GM19239 (cell line): ENCODE measurements around the gene ETFDH.
"Not testable (repeated sequence)": the region's sequence is repeated elsewhere in the genome, so short reads cannot be mapped to it uniquely, and the experiment has no call there.

Experiments
- DNase-seq: peaks from one replicate; pipeline ENCODE4 v3.0.0; 2011; ENCODE audit warnings: low spot score; ENCODE audit not compliant: insufficient read length
- FAIRE-seq: peaks from 2 replicates; lab custom pipeline; 2011; peaks lifted over from hg19 to GRCh38; lab: Jason Lieb, UNC

The ETFDH gene

GRCh38 chr4:158746537-158746936, 74.4 kb downstream of the ETFDH start:
- FAIRE-seq, DNase-seq: not testable (repeated sequence)

GRCh38 chr4:158750379-158750778, 78.3 kb downstream of the ETFDH start:
- no peak for DNase-seq
- no peak for FAIRE-seq

DNA sequence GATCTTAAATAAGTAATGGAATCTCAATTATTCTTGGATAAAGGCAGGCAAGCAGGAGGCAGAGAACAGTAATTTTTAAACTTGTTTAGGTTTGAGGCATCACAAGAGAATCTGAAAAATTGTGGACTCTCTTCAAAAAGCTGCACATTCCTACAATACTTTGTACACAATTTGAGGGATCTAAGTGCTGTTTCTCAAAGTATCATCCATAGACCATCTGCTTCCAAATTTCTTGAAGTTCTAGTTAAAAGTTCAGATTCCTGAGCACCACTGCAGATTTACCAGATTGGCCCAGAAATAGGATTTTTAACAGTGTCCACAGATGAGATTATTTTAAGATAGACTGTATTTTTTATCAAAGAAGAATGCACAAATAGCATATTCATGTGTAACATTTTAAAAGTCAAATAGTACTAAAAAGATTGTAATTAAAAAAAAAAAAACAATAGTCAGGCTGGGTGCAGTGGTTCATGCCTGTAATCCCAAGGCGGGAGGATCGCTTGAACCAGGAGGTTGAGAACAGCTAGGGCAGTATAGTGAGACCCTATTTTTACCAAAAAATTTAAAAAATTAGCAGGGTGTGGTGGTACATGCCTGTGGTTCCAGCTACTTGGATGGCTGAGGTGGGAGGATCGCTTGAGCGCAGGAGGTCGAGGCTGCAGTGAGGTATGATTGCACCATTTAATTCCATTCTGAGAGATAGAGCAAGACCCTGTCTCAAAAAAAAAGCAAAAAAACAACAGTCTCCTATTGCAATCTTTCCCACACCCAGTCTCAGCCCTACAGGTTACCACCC, 82.5 kb downstream of the ETFDH start:
- DNase-seq (no peak), FAIRE-seq (no peak)

GRCh38 chr4:158755819-158756218, 83.7 kb downstream of the ETFDH start:
- not testable (repeated sequence) for FAIRE-seq, DNase-seq

- FAIRE-seq (no peak), DNase-seq (no peak)
Observed at GRCh38 chr4:158756588-158756987, 84.5 kb downstream of the ETFDH start.

DNA sequence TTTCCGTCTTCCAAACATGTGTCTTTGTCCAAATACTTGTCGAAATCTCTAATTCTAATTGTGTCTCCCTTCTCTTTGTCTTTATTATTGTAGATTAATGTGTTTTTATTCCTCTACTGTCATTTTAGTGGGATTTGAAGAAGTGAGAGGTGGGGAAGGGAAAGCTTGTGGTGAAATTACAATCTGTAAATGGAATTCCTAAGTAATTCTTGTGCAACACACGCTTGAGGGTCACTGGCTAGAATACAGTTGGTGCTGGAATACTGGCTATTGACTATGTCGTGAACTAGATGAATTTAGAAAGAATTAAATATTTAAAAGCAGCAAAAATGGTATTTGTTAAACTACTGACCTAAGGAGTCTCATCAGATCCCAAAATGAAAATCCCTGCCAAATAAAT, 86.0 kb downstream of the ETFDH start:
- no peak for DNase-seq
- FAIRE-seq = no peak

GRCh38 chr4:158758703-158759102, 86.6 kb downstream of the ETFDH start:
- DNase-seq (no peak), FAIRE-seq (no peak)
